ENCODE measurements around the gene HAPLN3.

The HAPLN3 gene

DNA sequence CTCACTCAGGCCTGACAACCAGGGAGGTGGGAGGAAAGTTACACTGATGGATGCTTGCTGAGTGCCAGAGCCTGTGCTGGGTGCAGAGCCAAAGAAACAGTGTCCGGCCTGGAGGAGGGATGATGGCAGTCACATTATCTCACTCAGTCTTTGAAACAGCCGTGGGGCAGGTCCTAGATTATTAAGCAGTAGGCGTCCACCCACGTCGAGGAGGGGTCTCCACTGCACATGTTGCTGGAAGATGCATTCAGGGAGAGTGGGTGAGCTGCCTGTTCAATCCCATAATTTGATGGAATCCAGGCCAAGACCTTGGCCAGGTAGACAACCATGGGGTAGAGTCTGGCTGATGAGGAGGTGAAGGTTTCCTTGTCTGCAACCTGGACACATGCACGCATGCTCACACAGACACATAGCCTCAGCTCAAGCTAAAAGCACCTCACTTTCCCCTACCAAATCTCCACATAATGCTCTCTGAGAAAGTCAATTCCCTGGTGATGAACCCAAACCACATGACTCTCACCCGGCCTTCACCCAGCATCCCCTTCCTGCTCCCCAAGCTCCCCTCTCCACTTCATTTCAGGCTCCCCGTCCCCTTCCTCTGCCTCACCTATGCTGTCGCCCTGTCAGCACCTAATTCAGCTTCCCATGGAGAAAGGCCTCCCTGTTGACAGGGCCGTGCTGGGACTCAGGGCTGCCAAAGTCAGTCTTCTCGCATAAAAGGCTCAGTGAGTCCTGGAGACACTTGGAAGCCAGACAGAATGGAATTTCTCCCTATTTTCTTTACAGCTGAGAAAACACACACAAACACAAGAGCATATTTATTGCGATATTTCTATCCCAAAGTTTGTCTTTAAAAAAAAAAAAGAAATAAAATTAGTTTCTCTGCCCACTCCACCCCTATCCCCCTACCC, 62.3 kb downstream of the HAPLN3 start:
- no peak for DNase-seq (ENCODE audit: low read depth in 2 of 3, low spot score in 1 of 3)

DNA sequence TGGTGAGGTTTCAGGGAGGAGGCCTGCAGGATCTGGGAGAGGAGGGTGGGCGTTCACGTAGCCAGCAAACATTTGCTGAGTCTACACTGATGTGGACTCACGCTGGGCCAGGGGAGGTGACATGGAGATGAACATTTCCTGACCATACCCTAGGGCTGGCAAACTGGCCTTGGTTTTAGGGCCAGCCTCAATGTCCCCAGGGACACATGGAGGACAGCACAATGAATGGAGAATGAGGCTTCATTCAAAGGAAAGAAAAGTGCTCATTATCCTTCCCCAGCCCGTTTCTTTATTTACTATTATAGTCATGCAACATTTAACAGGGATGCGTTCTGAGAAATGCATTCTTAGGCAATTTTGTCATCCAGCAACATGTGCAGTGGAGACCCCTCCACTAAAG, 65.3 kb downstream of the HAPLN3 start:
- no peak for DNase-seq (ENCODE audit: low read depth in 2 of 3, low spot score in 1 of 3)

DNA sequence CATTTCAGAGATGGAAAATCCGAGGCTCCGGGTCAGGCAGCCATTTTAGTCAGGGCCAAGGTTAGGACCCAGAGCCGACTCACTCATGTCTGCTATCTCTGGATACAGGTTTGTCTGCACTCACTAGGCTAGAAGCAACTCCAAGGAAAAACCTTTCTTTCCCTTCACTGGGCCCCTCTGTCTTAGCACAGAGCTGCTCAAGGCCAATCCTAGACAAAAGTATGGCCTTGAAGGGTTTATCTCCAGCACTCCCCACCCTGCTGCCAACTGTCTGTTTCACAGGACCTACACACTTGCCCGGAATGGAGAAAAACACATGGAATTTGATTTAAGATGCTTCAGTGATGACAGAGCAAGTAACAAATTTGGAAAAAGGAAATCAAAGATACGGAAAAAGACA, 66.6 kb downstream of the HAPLN3 start:
- no peak for DNase-seq (ENCODE audit: low read depth in 2 of 3, low spot score in 1 of 3)

Data from stimulated activated CD4-positive, alpha-beta T cell treated with anti-CD3 and anti-CD28 coated beads, Interleukin-12 subunit alpha, Interleukin-12 subunit beta, amount 100 ng/mL, for 48 hours (primary cell).